DOHH2 (cell line): ENCODE results near the gene CRIP1.

Source experiments
- H3F3A ChIP-seq: fragments of 200-600 bp; sonication (generic), shearing (Covaris generic); 2 replicates; pipeline ENCODE4 v1.6.0; 2016; ENCODE audit warnings: antibody characterized with exemption, mild to moderate bottlenecking; ENCODE audit not compliant: control insufficient read depth, insufficient read depth
- H3K27ac ChIP-seq: fragments of 200-600 bp; sonication (generic); 2 replicates; pipeline ENCODE4 v1.5.1; 2014; ENCODE audit warnings: low read depth, mild to moderate bottlenecking, low read length, moderate library complexity
- H3K27me3 ChIP-seq: fragments of 200-600 bp; sonication (generic); 2 replicates; pipeline ENCODE4 v1.6.1; 2014; ENCODE audit warnings: mild to moderate bottlenecking, low read length, mixed read lengths; ENCODE audit not compliant: control insufficient read depth
- H3K36me3 ChIP-seq: fragments of 200-600 bp; sonication (generic); 2 replicates; pipeline ENCODE4 v1.6.1; 2014; ENCODE audit warnings: mild to moderate bottlenecking, low read length, moderate library complexity, mixed read lengths; ENCODE audit not compliant: control insufficient read depth
- H3K4me1 ChIP-seq: fragments of 200-600 bp; sonication (generic); 2 replicates; pipeline ENCODE4 v1.6.1; 2014; ENCODE audit warnings: mild to moderate bottlenecking, low read length, mixed read lengths; ENCODE audit not compliant: control insufficient read depth
- H3K4me2 ChIP-seq: fragments of 200-600 bp; sonication (generic); 2 replicates; pipeline ENCODE4 v1.6.0; 2014; ENCODE audit warnings: mild to moderate bottlenecking, low read length, moderate library complexity
- H3K4me3 ChIP-seq: fragments of 200-600 bp; sonication (generic); 2 replicates; pipeline ENCODE4 v1.5.1; 2014; ENCODE audit warnings: mild to moderate bottlenecking, low read length, mixed read lengths
- H3K79me2 ChIP-seq: fragments of 200-600 bp; sonication (generic); 2 replicates; pipeline ENCODE4 v1.6.1; 2014; ENCODE audit warnings: mild to moderate bottlenecking, low read length, mixed read lengths; ENCODE audit not compliant: control insufficient read depth
- H3K9me2 ChIP-seq: fragments of 200-600 bp; sonication (generic); replicated peaks from 2 replicates; pipeline ENCODE4 v1.6.1; 2014; ENCODE audit warnings: mild to moderate bottlenecking, low read length, mixed read lengths; ENCODE audit not compliant: control insufficient read depth
- H3K9me3 ChIP-seq: fragments of 200-600 bp; sonication (generic); 2 replicates; pipeline ENCODE4 v1.6.1; 2014; ENCODE audit warnings: antibody characterized with exemption, low read length, mixed read lengths; ENCODE audit not compliant: control insufficient read depth, insufficient read depth
- H4K20me1 ChIP-seq: fragments of 200-600 bp; sonication (generic); 2 replicates; pipeline ENCODE4 v1.6.0; 2014; ENCODE audit warnings: low read depth, mild to moderate bottlenecking, antibody characterized with exemption, low read length, moderate library complexity; ENCODE audit not compliant: control insufficient read depth, insufficient read depth
- CTCF ChIP-seq: fragments of 200-600 bp; sonication (generic); IDR thresholded peaks from one replicate; pipeline ENCODE4 v1.5.1; 2014; ENCODE audit warnings: antibody characterized with exemption, mild to moderate bottlenecking, low read depth, low read length; ENCODE audit not compliant: poor library complexity, severe bottlenecking
- EZH2phosphoT487 ChIP-seq: fragments of 200-600 bp; sonication (generic); IDR thresholded peaks from 2 replicates; pipeline ENCODE4 v1.6.1; 2017; ENCODE audit warnings: borderline replicate concordance, mild to moderate bottlenecking, antibody characterized with exemption, low read length, moderate library complexity, mixed read lengths

CRIP1 gene

GRCh38 chr14:105467249-105467941 is 19.3 kb upstream of the CRIP1 start:
- Histone ChIP-seq H3K79me2 (no peaks in the 10 kb centered on the region), H3K36me3 (peaks cover 38% of the 10 kb centered on the region; the same call in 1 of the 2 replicates), H3K27ac (no peak overlapping the region), H3K4me2 (no peak overlapping the region), H3K4me1 (peaks cover 8% of the 10 kb centered on the region), H3K9me3 (no peaks in the 10 kb centered on the region), H3K9me2 (no peaks in the 10 kb centered on the region), H4K20me1 (no peaks in the 10 kb centered on the region), H3F3A (peaks cover 6% of the 10 kb centered on the region; the same call in 1 of the 2 replicates), H3K4me3 (no peak overlapping the region), H3K27me3 (no peaks in the 10 kb centered on the region)
- TF ChIP-seq EZH2phosphoT487 (no peak), CTCF (no peak)

GRCh38 chr14:105467942-105468471 is 18.7 kb upstream of the CRIP1 start:
- Histone ChIP-seq H4K20me1 (no peaks in the 10 kb centered on the region), H3K27ac (no peak overlapping the region), H3K36me3 (peaks cover 36% of the 10 kb centered on the region; the same call in 1 of the 2 replicates), H3F3A (peaks cover 6% of the 10 kb centered on the region; the same call in 1 of the 2 replicates), H3K9me3 (no peaks in the 10 kb centered on the region), H3K4me2 (no peak overlapping the region), H3K27me3 (no peaks in the 10 kb centered on the region), H3K9me2 (no peaks in the 10 kb centered on the region), H3K4me1 (peaks cover 8% of the 10 kb centered on the region), H3K4me3 (no peak overlapping the region), H3K79me2 (no peaks in the 10 kb centered on the region)
- TF ChIP-seq CTCF, result no peak
- TF ChIP-seq EZH2phosphoT487, result no peak

GRCh38 chr14:105468621-105469241 is 18.0 kb upstream of the CRIP1 start:
- no peaks in the 10 kb centered on the region for H3K9me2 ChIP-seq
- H3K9me3 ChIP-seq, result no peaks in the 10 kb centered on the region
- no peak overlapping the region for H3K4me2 ChIP-seq
- H3K4me1 ChIP-seq, result peaks cover 12% of the 10 kb centered on the region
- H4K20me1 ChIP-seq, result no peaks in the 10 kb centered on the region
- no peak for TF ChIP-seq CTCF
- no peak for TF ChIP-seq EZH2phosphoT487
- no peaks in the 10 kb centered on the region for H3K79me2 ChIP-seq
- H3F3A ChIP-seq, result peaks cover 6% of the 10 kb centered on the region; the same call in 1 of the 2 replicates
- H3K36me3 ChIP-seq, result peaks cover 31% of the 10 kb centered on the region; the same call in 1 of the 2 replicates
- 0 out of 2 replicates have a peak, but pooled peaks cover under 1% of the 10 kb centered on the region for H3K27me3 ChIP-seq
- no peak overlapping the region for H3K4me3 ChIP-seq
- H3K27ac ChIP-seq, result no peak overlapping the region
